H1 (cell line): Measurements from ENCODE around the gene RIMKLA. TPM values are rescaled to one million over a fixed set of nuclear protein-coding genes. Genes with fewer than 3 reads are reported as not detected.
A peak's percentile ranks its signal among the peaks of the same experiment; 100 is the strongest.

Experiments
- BACH1 ChIP-seq: IDR thresholded peaks from 2 replicates; pipeline ENCODE4 v1.6.1; 2012; ENCODE audit warnings: low read length, improper control_type of control experiment
- HDAC2 ChIP-seq, 2 experiments: fragments of 300-600 bp in 1 of 2; sonication (generic) in 1 of 2; IDR thresholded peaks; 2 replicates each; pipeline ENCODE4 v1.6.1; 2011 to 2012; ENCODE audit warnings: low read depth in 2 of 2, low read length in 2 of 2, mild to moderate bottlenecking in 2 of 2, moderate library complexity in 2 of 2, borderline replicate concordance in 1 of 2, inconsistent platforms in 1 of 2
- PHF8 ChIP-seq: fragments of 200-600 bp; sonication (generic); conservative IDR thresholded peaks from 2 replicates; pipeline ENCODE4 v1.7.1; 2012; ENCODE audit warnings: low read depth, mild to moderate bottlenecking, inconsistent platforms, low read length, moderate library complexity
- POU5F1 ChIP-seq: IDR thresholded peaks from 2 replicates; pipeline ENCODE4 v1.6.1; 2011; ENCODE audit warnings: low read depth, mild to moderate bottlenecking, low read length, moderate library complexity
- SP2 ChIP-seq: IDR thresholded peaks from 2 replicates; pipeline ENCODE4 v1.6.1; 2012; ENCODE audit warnings: mild to moderate bottlenecking, low read length, inconsistent platforms
- polyA plus RNA-seq, 7 experiments: library from polyadenylated mRNA; depleted of rRNA in 3 of 7; stranded (reverse) in 5 of 7; unstranded in 2 of 7; fragments of >200 nt in 5 of 7; fragments of 200-250 nt in 2 of 7; gene quantifications; 1 replicate in 5 of 7; 2 replicates in 1 of 7; 4 replicates in 1 of 7; pipeline versions ENCODE4 v1.2.1 to v1.2.3, GENCODE V29; 2011 to 2013; ENCODE audit warnings: missing spikeins in 2 of 7, mixed read lengths in 2 of 7
- total RNA-seq: library from RNA; stranded (reverse); fragmentation: NEBNext Ultra II Directional; extraction: Animal tissue kit (Norgen Biotek cat#: 25700); gene quantifications from 2 replicates; pipeline ENCODE4 v1.2.1, GENCODE V29; 2021
- TF ChIP-seq, protein P1 (sequence below): IDR thresholded peaks from 2 replicates; pipeline ENCODE4 v1.6.1; 2012; ENCODE audit warnings: inconsistent platforms
- TF ChIP-seq, protein P2 (sequence below), 3 experiments: IDR thresholded peaks; 1 replicate in 2 of 3; 2 replicates in 1 of 3; pipeline versions ENCODE4 v1.5.1 to v1.6.1; 2011; ENCODE audit warnings: low read length in 3 of 3, mild to moderate bottlenecking in 3 of 3, inconsistent platforms in 2 of 3, low read depth in 1 of 3, moderate library complexity in 1 of 3; ENCODE audit not compliant: insufficient read depth in 1 of 3; ENCODE audit errors: control extremely low read depth in 1 of 3

RIMKLA gene
- total and polyA plus RNA-seq, 2 of the 8 experiments (the other 6 are each of a cell fraction or from before 2014, with no cell fraction given): 3.2 to 5.8 TPM

DNA sequence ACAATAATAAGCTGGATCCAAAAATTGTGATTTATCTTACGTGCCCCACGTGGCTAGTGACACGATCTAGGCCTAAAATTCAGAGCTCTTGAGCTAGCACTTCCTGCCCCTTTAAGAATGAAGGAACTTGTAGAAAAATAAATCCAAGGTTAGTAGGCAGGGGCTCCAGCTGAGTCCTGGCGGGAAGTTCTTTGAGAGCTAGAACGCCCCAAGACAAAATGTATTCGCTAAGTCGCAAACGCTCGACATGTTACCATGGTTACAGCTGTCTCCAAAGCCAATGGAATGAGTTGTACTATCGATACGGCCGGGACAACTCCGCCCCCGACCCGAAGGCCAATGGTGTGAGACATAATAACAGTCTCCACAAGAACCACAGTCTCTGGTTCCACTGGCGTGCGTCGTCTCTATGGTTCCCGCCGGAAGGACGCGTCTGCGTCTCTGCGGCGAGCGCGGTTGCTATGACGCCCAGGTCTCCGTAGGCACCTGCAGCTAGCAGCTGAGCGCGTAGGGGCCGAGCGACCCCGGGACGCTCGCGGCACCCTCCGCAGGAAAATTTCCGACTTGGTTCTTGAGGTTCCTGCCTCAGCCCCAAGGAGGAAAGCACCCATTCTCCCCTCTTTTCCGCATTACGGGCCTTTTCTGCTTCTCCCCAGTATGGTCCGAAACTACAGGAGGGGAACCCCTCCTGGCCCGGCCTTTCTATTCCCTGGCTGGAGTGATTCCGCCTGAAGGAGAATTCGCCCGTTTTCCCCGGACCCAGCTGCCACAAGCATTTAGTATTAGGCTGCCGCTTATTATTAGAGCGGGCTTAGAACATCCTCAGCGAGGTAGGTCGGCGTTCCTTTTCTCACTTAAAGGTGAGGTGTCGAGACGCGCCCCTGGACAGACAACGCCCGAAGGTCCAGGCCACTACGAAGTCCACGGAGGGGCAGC is 82.5 kb downstream of the RIMKLA start, which contains the start of gene CCDC30 (continued):
- TF ChIP-seq PHF8 (peak; percentile 7; the same call in 1 of the 2 replicates), POU5F1 (no peak), HDAC2 (IDR thresholded peaks at IDR 0.05; ENCODE audit: borderline replicate concordance in 1 of 2, low read depth in 2 of 2, low read length in 2 of 2) (peak in 1 of 2 experiments; percentile 5; a peak in 1 of 4 replicates), BACH1 (no peak), SP2 (no peak)
- TF ChIP-seq, protein P1, sequence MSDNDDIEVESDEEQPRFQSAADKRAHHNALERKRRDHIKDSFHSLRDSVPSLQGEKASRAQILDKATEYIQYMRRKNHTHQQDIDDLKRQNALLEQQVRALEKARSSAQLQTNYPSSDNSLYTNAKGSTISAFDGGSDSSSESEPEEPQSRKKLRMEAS: no peak; the same call in none of the 2 replicates
- TF ChIP-seq, protein P2, sequence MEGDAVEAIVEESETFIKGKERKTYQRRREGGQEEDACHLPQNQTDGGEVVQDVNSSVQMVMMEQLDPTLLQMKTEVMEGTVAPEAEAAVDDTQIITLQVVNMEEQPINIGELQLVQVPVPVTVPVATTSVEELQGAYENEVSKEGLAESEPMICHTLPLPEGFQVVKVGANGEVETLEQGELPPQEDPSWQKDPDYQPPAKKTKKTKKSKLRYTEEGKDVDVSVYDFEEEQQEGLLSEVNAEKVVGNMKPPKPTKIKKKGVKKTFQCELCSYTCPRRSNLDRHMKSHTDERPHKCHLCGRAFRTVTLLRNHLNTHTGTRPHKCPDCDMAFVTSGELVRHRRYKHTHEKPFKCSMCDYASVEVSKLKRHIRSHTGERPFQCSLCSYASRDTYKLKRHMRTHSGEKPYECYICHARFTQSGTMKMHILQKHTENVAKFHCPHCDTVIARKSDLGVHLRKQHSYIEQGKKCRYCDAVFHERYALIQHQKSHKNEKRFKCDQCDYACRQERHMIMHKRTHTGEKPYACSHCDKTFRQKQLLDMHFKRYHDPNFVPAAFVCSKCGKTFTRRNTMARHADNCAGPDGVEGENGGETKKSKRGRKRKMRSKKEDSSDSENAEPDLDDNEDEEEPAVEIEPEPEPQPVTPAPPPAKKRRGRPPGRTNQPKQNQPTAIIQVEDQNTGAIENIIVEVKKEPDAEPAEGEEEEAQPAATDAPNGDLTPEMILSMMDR (IDR thresholded peaks at IDR 0.05; ENCODE audit: control extremely low read depth in 1 of 3, insufficient read depth in 1 of 3, low read depth in 1 of 3, low read length in 3 of 3): no peak
